ENCODE data around the gene REM2. TPM values are rescaled to one million over a fixed set of nuclear protein-coding genes. Genes with fewer than 3 reads are reported as not detected.

REM2 gene
- total RNA-seq, 1 experiment from 2014 or later: 0.47 TPM

GRCh38 chr14:22925513-22925912 is 42.5 kb downstream of the REM2 start:
- ChIA-PET POLR2A (no interaction called here), RAD21 (ENCODE audit: low non-redundant PET in 1 of 2, low total read pairs in 2 of 2, uncharacterized antibody in 2 of 2, unreplicated experiment in 2 of 2) (no interaction called here), CTCF (no interaction called here)
- TF ChIP-seq POLR2AphosphoS5 (IDR thresholded peaks at IDR 0.05; ENCODE audit: low read depth, low read length) (no peak), EGR1 (IDR thresholded peaks at IDR 0.05; ENCODE audit: low read depth) (no peak), SP1 (IDR thresholded peaks at IDR 0.05; ENCODE audit: low read depth) (no peak), CTCF (IDR thresholded peaks at IDR 0.05 in 2 of 3, conservative IDR thresholded peaks at IDR 0.05 in 1 of 3; ENCODE audit: borderline replicate concordance in 1 of 3, insufficient read depth in 1 of 3, low read depth in 2 of 3, low read length in 2 of 3) (no peak), ATF3 (IDR thresholded peaks at IDR 0.05) (no peak), YY1 (IDR thresholded peaks at IDR 0.05; ENCODE audit: extremely low read depth, insufficient replicate concordance, low read depth, low read length) (no peak), EZH2 (IDR thresholded peaks at IDR 0.05) (no peak)
- H3K79me2 ChIP-seq (ENCODE audit: insufficient read depth, low read length): peaks cover 44% of the 10 kb centered on the region
- H3K4me1 ChIP-seq (ENCODE audit: control insufficient read depth in 1 of 2, insufficient read depth in 2 of 2, low read length in 2 of 2): peaks cover 13 to 48% of the 10 kb centered on the region in 2 experiments
- no peaks in the 10 kb centered on the region for H3K27me3 ChIP-seq (ENCODE audit: insufficient read depth, low read length)
- H3K9me3 ChIP-seq (ENCODE audit: control insufficient read depth in 1 of 2, insufficient read depth in 1 of 2, low read depth in 1 of 2, low read length in 2 of 2): no peaks in the 10 kb centered on the region
- H4K20me1 ChIP-seq (ENCODE audit: insufficient read depth): no peaks in the 10 kb centered on the region
- no peak overlapping the region for H3K9ac ChIP-seq (ENCODE audit: low read length)
- DNase-seq (ENCODE audit: low read depth, low spot score) (no peak), ATAC-seq (no peak)
- no peak overlapping the region for H3K27ac ChIP-seq (ENCODE audit: low read depth, low read length)
- intact Hi-C loops (cut with micrococcal nuclease): no loop called here
- BruUV-seq (replicated peaks): no TSS peak
- peaks cover 43 to 56% of the 10 kb centered on the region in 2 experiments for H3K36me3 ChIP-seq (ENCODE audit: control insufficient read depth in 1 of 2, insufficient read depth in 2 of 2, low read length in 2 of 2)
- H2AFZ ChIP-seq (ENCODE audit: low read depth, low read length, poor library complexity, severe bottlenecking): no peak overlapping the region
- no peak overlapping the region for H3K4me3 ChIP-seq (replicated peaks in 1 of 2; ENCODE audit: low read depth in 1 of 2, low read length in 2 of 2)
- H3K4me2 ChIP-seq (ENCODE audit: low read length): no peak overlapping the region
- H3K9me2 ChIP-seq (ENCODE audit: insufficient read depth): no peaks in the 10 kb centered on the region

DNA sequence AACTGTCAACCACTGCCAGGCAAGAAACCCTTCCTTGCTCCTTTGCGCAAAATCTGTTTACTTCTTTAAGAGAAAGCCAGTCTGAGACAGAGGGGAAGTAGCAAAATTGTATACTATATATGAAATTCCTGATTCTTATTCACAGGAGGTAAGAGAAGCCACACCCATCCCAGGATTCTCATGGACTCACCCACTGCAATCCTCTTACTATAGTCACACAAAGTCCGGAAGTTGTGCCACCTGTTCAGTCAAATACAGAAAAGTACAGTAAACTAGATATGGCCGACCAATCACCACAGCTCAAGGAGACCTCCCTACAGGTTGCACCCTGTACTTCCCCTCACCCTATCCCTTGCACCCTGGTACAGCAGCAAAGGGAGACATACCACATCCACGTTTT is 43.3 kb downstream of the REM2 start:
- POLR2A ChIA-PET: no interaction called here
- Histone ChIP-seq H3K27ac (ENCODE audit: low read depth, low read length) (no peak overlapping the region), H2AFZ (ENCODE audit: low read depth, low read length, poor library complexity, severe bottlenecking) (no peak overlapping the region), H3K4me2 (ENCODE audit: low read length) (no peak overlapping the region), H3K36me3 (ENCODE audit: control insufficient read depth in 1 of 2, insufficient read depth in 2 of 2, low read length in 2 of 2) (peaks cover 35 to 48% of the 10 kb centered on the region in 2 experiments), H3K9ac (ENCODE audit: low read length) (no peak overlapping the region), H3K4me1 (ENCODE audit: control insufficient read depth in 1 of 2, insufficient read depth in 2 of 2, low read length in 2 of 2) (peaks cover 15 to 56% of the 10 kb centered on the region in 2 experiments), H3K27me3 (ENCODE audit: insufficient read depth, low read length) (no peaks in the 10 kb centered on the region), H3K9me2 (ENCODE audit: insufficient read depth) (no peaks in the 10 kb centered on the region), H3K4me3 (replicated peaks in 1 of 2; ENCODE audit: low read depth in 1 of 2, low read length in 2 of 2) (no peak overlapping the region), H4K20me1 (ENCODE audit: insufficient read depth) (no peaks in the 10 kb centered on the region), H3K9me3 (ENCODE audit: control insufficient read depth in 1 of 2, insufficient read depth in 1 of 2, low read depth in 1 of 2, low read length in 2 of 2) (no peaks in the 10 kb centered on the region), H3K79me2 (ENCODE audit: insufficient read depth, low read length) (peaks cover 44% of the 10 kb centered on the region)
- DNase-seq (ENCODE audit: low read depth, low spot score): no peak
- intact Hi-C loops (cut with micrococcal nuclease): no loop called here
- CTCF ChIA-PET: no interaction called here
- no peak for TF ChIP-seq POLR2A (IDR thresholded peaks at IDR 0.05; ENCODE audit: borderline replicate concordance, extremely low read depth, insufficient read depth, insufficient read length)
- no peak for TF ChIP-seq CEBPB (IDR thresholded peaks at IDR 0.05; ENCODE audit: low read depth)
- no peak for TF ChIP-seq CTCF (IDR thresholded peaks at IDR 0.05 in 2 of 3, conservative IDR thresholded peaks at IDR 0.05 in 1 of 3; ENCODE audit: borderline replicate concordance in 1 of 3, insufficient read depth in 1 of 3, low read depth in 2 of 3, low read length in 2 of 3)
- no peak for TF ChIP-seq YY1 (IDR thresholded peaks at IDR 0.05; ENCODE audit: extremely low read depth, insufficient replicate concordance, low read depth, low read length)
- no TSS peak for BruUV-seq (replicated peaks)
- ATAC-seq: no peak
- RAD21 ChIA-PET (ENCODE audit: low non-redundant PET in 1 of 2, low total read pairs in 2 of 2, uncharacterized antibody in 2 of 2, unreplicated experiment in 2 of 2): no interaction called here

All from HCT116 (cell line).